ENCODE results near the gene PIP4K2A.

The PIP4K2A gene

GRCh38 chr10:22593636-22594198 is 120.7 kb downstream of the PIP4K2A start:
- H3K9me3 ChIP-seq (ENCODE audit: insufficient read depth, low read depth, low read length): no peaks in the 10 kb centered on the region
- H3K4me3 ChIP-seq (ENCODE audit: low read length): no peak overlapping the region
- 94% methylated on average over 3 of the region's 3 CpGs for WGBS
- H3K4me1 ChIP-seq (ENCODE audit: insufficient read depth, low read length): no peaks in the 10 kb centered on the region; the same call in 1 of the 2 replicates
- H3K27me3 ChIP-seq (ENCODE audit: insufficient read depth, low read length): no peaks in the 10 kb centered on the region
- peaks cover 20% of the 10 kb centered on the region for H3K36me3 ChIP-seq (ENCODE audit: insufficient read depth, low read length)
- H3K27ac ChIP-seq (ENCODE audit: low read depth, low read length): no peak overlapping the region
- no peak overlapping the region for H3K9ac ChIP-seq (ENCODE audit: low read depth, low read length)

- no peak overlapping the region for H3K4me3 ChIP-seq (ENCODE audit: low read length)
- no peaks in the 10 kb centered on the region for H3K27me3 ChIP-seq (ENCODE audit: insufficient read depth, low read length)
- H3K36me3 ChIP-seq (ENCODE audit: insufficient read depth, low read length): peaks cover 26% of the 10 kb centered on the region
- H3K9me3 ChIP-seq (ENCODE audit: insufficient read depth, low read depth, low read length): no peaks in the 10 kb centered on the region
- H3K27ac ChIP-seq (ENCODE audit: low read depth, low read length): no peak overlapping the region
- WGBS: 90% methylated on average over 3 of the region's 3 CpGs
- H3K4me1 ChIP-seq (ENCODE audit: insufficient read depth, low read length): no peaks in the 10 kb centered on the region; the same call in 1 of the 2 replicates
- H3K9ac ChIP-seq (ENCODE audit: low read depth, low read length): no peak overlapping the region
These were observed 121.4 kb downstream of the PIP4K2A start for GRCh38 chr10:22593026-22593425.

- no peaks in the 10 kb centered on the region for H3K27me3 ChIP-seq (ENCODE audit: insufficient read depth, low read length)
- H3K36me3 ChIP-seq (ENCODE audit: insufficient read depth, low read length): peaks cover 30% of the 10 kb centered on the region
- H3K4me1 ChIP-seq (ENCODE audit: insufficient read depth, low read length): no peaks in the 10 kb centered on the region
- no peaks in the 10 kb centered on the region for H3K9me3 ChIP-seq (ENCODE audit: insufficient read depth, low read depth, low read length)
- H3K4me3 ChIP-seq (ENCODE audit: low read length): no peak overlapping the region
- WGBS: 77% methylated on average over 6 of the region's 6 CpGs
- no peak overlapping the region for H3K9ac ChIP-seq (ENCODE audit: low read depth, low read length)
- no peak overlapping the region for H3K27ac ChIP-seq (ENCODE audit: low read depth, low read length)
These were observed 124.4 kb downstream of the PIP4K2A start for GRCh38 chr10:22589851-22590514.

GRCh38 chr10:22588462-22588861 is 125.9 kb downstream of the PIP4K2A start:
- Histone ChIP-seq H3K4me1 (ENCODE audit: insufficient read depth, low read length) (no peaks in the 10 kb centered on the region), H3K27ac (ENCODE audit: low read depth, low read length) (no peak overlapping the region), H3K9ac (ENCODE audit: low read depth, low read length) (no peak overlapping the region), H3K4me3 (ENCODE audit: low read length) (no peak overlapping the region), H3K9me3 (ENCODE audit: insufficient read depth, low read depth, low read length) (no peaks in the 10 kb centered on the region), H3K27me3 (ENCODE audit: insufficient read depth, low read length) (no peaks in the 10 kb centered on the region), H3K36me3 (ENCODE audit: insufficient read depth, low read length) (peaks cover 30% of the 10 kb centered on the region)
- WGBS: 96% methylated on average over 1 of the region's 1 CpG

- Histone ChIP-seq H3K9ac (ENCODE audit: low read depth, low read length) (no peak overlapping the region), H3K27me3 (ENCODE audit: insufficient read depth, low read length) (no peaks in the 10 kb centered on the region), H3K36me3 (ENCODE audit: insufficient read depth, low read length) (peaks cover 19% of the 10 kb centered on the region), H3K27ac (ENCODE audit: low read depth, low read length) (no peak overlapping the region), H3K4me3 (ENCODE audit: low read length) (no peak overlapping the region), H3K4me1 (ENCODE audit: insufficient read depth, low read length) (no peaks in the 10 kb centered on the region), H3K9me3 (ENCODE audit: insufficient read depth, low read depth, low read length) (no peaks in the 10 kb centered on the region)
- 88% methylated on average over 5 of the region's 5 CpGs for WGBS
These were observed 130.7 kb downstream of the PIP4K2A start for GRCh38 chr10:22583683-22584082.

GRCh38 chr10:22581461-22581860 is 132.9 kb downstream of the PIP4K2A start:
- no peak overlapping the region for H3K27ac ChIP-seq (ENCODE audit: low read depth, low read length)
- H3K4me1 ChIP-seq (ENCODE audit: insufficient read depth, low read length): no peaks in the 10 kb centered on the region
- no peaks in the 10 kb centered on the region for H3K27me3 ChIP-seq (ENCODE audit: insufficient read depth, low read length)
- peaks cover 18% of the 10 kb centered on the region; the same call in 1 of the 2 replicates for H3K36me3 ChIP-seq (ENCODE audit: insufficient read depth, low read length)
- WGBS: 99% methylated on average over 2 of the region's 2 CpGs
- no peak overlapping the region for H3K4me3 ChIP-seq (ENCODE audit: low read length)
- no peak overlapping the region for H3K9ac ChIP-seq (ENCODE audit: low read depth, low read length)
- no peaks in the 10 kb centered on the region for H3K9me3 ChIP-seq (ENCODE audit: insufficient read depth, low read depth, low read length)

- H3K27ac ChIP-seq (ENCODE audit: low read depth, low read length): no peak overlapping the region
- 95% methylated on average over 9 of the region's 9 CpGs for WGBS
These were observed 133.7 kb downstream of the PIP4K2A start for GRCh38 chr10:22580711-22581110.

GRCh38 chr10:22579826-22580225 is 134.6 kb downstream of the PIP4K2A start:
- no peaks in the 10 kb centered on the region for H3K4me1 ChIP-seq (ENCODE audit: insufficient read depth, low read length)
- no peaks in the 10 kb centered on the region for H3K9me3 ChIP-seq (ENCODE audit: insufficient read depth, low read depth, low read length)
- H3K27me3 ChIP-seq (ENCODE audit: insufficient read depth, low read length): no peaks in the 10 kb centered on the region
- H3K36me3 ChIP-seq (ENCODE audit: insufficient read depth, low read length): peaks cover 18% of the 10 kb centered on the region; the same call in 1 of the 2 replicates
- 94% methylated on average over 7 of the region's 7 CpGs for WGBS
- H3K9ac ChIP-seq (ENCODE audit: low read depth, low read length): no peak overlapping the region
- no peak overlapping the region for H3K27ac ChIP-seq (ENCODE audit: low read depth, low read length)
- H3K4me3 ChIP-seq (ENCODE audit: low read length): no peak overlapping the region

More at GRCh38 chr10:22580711-22581110, 133.7 kb downstream of the PIP4K2A start:
- no peak overlapping the region for H3K9ac ChIP-seq (ENCODE audit: low read depth, low read length)
- no peaks in the 10 kb centered on the region for H3K9me3 ChIP-seq (ENCODE audit: insufficient read depth, low read depth, low read length)
- H3K27me3 ChIP-seq (ENCODE audit: insufficient read depth, low read length): no peaks in the 10 kb centered on the region
- no peaks in the 10 kb centered on the region for H3K4me1 ChIP-seq (ENCODE audit: insufficient read depth, low read length)
- peaks cover 18% of the 10 kb centered on the region; the same call in 1 of the 2 replicates for H3K36me3 ChIP-seq (ENCODE audit: insufficient read depth, low read length)
- H3K4me3 ChIP-seq (ENCODE audit: low read length): no peak overlapping the region

GRCh38 chr10:22573820-22574569 is 140.4 kb downstream of the PIP4K2A start:
- no peaks in the 10 kb centered on the region for H3K4me1 ChIP-seq (ENCODE audit: insufficient read depth, low read length)
- H3K4me3 ChIP-seq (ENCODE audit: low read length): no peak overlapping the region
- 77% methylated on average over 7 of the region's 7 CpGs for WGBS
- no peak overlapping the region for H3K9ac ChIP-seq (ENCODE audit: low read depth, low read length)
- H3K9me3 ChIP-seq (ENCODE audit: insufficient read depth, low read depth, low read length): no peaks in the 10 kb centered on the region
- no peak overlapping the region for H3K27ac ChIP-seq (ENCODE audit: low read depth, low read length)
- H3K36me3 ChIP-seq (ENCODE audit: insufficient read depth, low read length): peaks cover 39% of the 10 kb centered on the region
- no peaks in the 10 kb centered on the region for H3K27me3 ChIP-seq (ENCODE audit: insufficient read depth, low read length)

- no peaks in the 10 kb centered on the region for H3K9me3 ChIP-seq (ENCODE audit: insufficient read depth, low read depth, low read length)
- no peaks in the 10 kb centered on the region for H3K27me3 ChIP-seq (ENCODE audit: insufficient read depth, low read length)
- H3K9ac ChIP-seq (ENCODE audit: low read depth, low read length): no peak overlapping the region
- 73% methylated on average over 5 of the region's 6 CpGs for WGBS
- H3K36me3 ChIP-seq (ENCODE audit: insufficient read depth, low read length): peaks cover 33% of the 10 kb centered on the region
- no peak overlapping the region for H3K27ac ChIP-seq (ENCODE audit: low read depth, low read length)
- H3K4me1 ChIP-seq (ENCODE audit: insufficient read depth, low read length): 0 out of 2 replicates have a peak, but pooled peaks cover 10% of the 10 kb centered on the region
- H3K4me3 ChIP-seq (ENCODE audit: low read length): no peak overlapping the region
These were observed 143.5 kb downstream of the PIP4K2A start for GRCh38 chr10:22570733-22571430.

- Histone ChIP-seq H3K9me3 (ENCODE audit: insufficient read depth, low read depth, low read length) (no peaks in the 10 kb centered on the region), H3K27ac (ENCODE audit: low read depth, low read length) (no peak overlapping the region), H3K36me3 (ENCODE audit: insufficient read depth, low read length) (peaks cover 33% of the 10 kb centered on the region), H3K4me1 (ENCODE audit: insufficient read depth, low read length) (0 out of 2 replicates have a peak, but pooled peaks cover 10% of the 10 kb centered on the region), H3K4me3 (ENCODE audit: low read length) (no peak overlapping the region), H3K27me3 (ENCODE audit: insufficient read depth, low read length) (no peaks in the 10 kb centered on the region), H3K9ac (ENCODE audit: low read depth, low read length) (no peak overlapping the region)
- 97% methylated on average over 4 of the region's 4 CpGs for WGBS
These were observed 144.1 kb downstream of the PIP4K2A start for GRCh38 chr10:22570234-22570633.
